Sigmoid colon (tissue), 7 donors: Measurements from ENCODE around the gene TM9SF2. TPM values are rescaled to one million over a fixed set of nuclear protein-coding genes. Genes with fewer than 3 reads are reported as not detected.

ENCODE experiments used
- DNase-seq: peaks from one replicate; pipeline ENCODE4 v3.0.0-alpha.2; 2019
- H3K27ac ChIP-seq, 4 donors: fragments of 200-600 bp; sonication (generic); one replicate each; pipeline ENCODE4 v1.5.1; 2016 to 2019; ENCODE audit warnings: mild to moderate bottlenecking in 1 of 4
- H3K27me3 ChIP-seq, 3 donors: fragments of 200-600 bp; sonication (generic); one replicate each; pipeline ENCODE4 v1.5.1; 2019; ENCODE audit warnings: mild to moderate bottlenecking in 1 of 3
- H3K36me3 ChIP-seq, 4 donors: fragments of 200-600 bp; sonication (generic); one replicate each; pipeline ENCODE4 v1.5.1; 2016 to 2019
- H3K4me1 ChIP-seq, 4 donors: fragments of 200-600 bp; sonication (generic); one replicate each; pipeline ENCODE4 v1.5.1; 2017 to 2019
- H3K4me3 ChIP-seq, 4 donors: fragments of 200-600 bp; sonication (generic); one replicate each; pipeline ENCODE4 v1.5.1; 2017 to 2019; ENCODE audit warnings: mild to moderate bottlenecking in 2 of 4, moderate library complexity in 1 of 4
- H3K9me3 ChIP-seq, 4 donors: fragments of 200-600 bp in 3 of 4; sonication (generic) in 3 of 4; one replicate each; pipeline versions ENCODE4 v1.5.1 to v1.6.1; 2013 to 2019
- EP300 ChIP-seq, 4 donors: sonication (generic); formaldehyde crosslinking; IDR thresholded peaks; one replicate each; pipeline ENCODE4 v1.6.1; 2017; ENCODE audit warnings: antibody characterized with exemption in 4 of 4
- POLR2A ChIP-seq, 2 donors: fragments of 450-650 bp; IDR thresholded peaks; one replicate each; pipeline ENCODE4 v1.6.1; 2016; ENCODE audit warnings: antibody characterized with exemption in 2 of 2, mild to moderate bottlenecking in 2 of 2, moderate library complexity in 2 of 2
- POLR2AphosphoS5 ChIP-seq, 4 donors: sonication (generic); formaldehyde crosslinking; IDR thresholded peaks; one replicate each; pipeline ENCODE4 v1.6.1; 2017; ENCODE audit warnings: antibody characterized with exemption in 4 of 4
- WGBS, 2 donors: extraction: QIAGEN DNeasy Blood & Tissue Kit; methylation state at CpG; one replicate each; pipeline ENCODE4 v1.1.7; 2013; 5-methylcytosine and 5-hydroxymethylcytosine counted together
- intact Hi-C: fragments of 100-400 bp; cut with DNase I; formaldehyde crosslinking; loops from one replicate; pipeline ENCODE4 v1.15.1; 2023
- polyA plus RNA-seq, 3 donors: library from polyadenylated mRNA; stranded (reverse); fragments of 200-250 nt; gene quantifications; one replicate each; pipeline ENCODE4 v1.2.3, GENCODE V29; 2013
- small RNA-seq, 3 donors: library from RNA; depleted of rRNA; stranded (forward); fragments of <200 nt; gene quantifications; one replicate each; pipeline ENCODE3, GENCODE V24; 2016
- total RNA-seq, 4 donors: library from RNA; depleted of rRNA; stranded (reverse); fragments of >200 nt; gene quantifications; one replicate each; pipeline ENCODE4 v1.1.0, GENCODE V29; 2016
- TF ChIP-seq, protein P1 (sequence below), 4 experiments: fragments of 450-650 bp in 3 of 4; fragments of 200-600 bp in 1 of 4; IDR thresholded peaks; one replicate each; pipeline ENCODE4 v1.5.1; 2016 to 2019; ENCODE audit warnings: antibody characterized with exemption in 4 of 4, mild to moderate bottlenecking in 3 of 4, moderate library complexity in 2 of 4
- donor health status: healthy with polysubstance abuse.
- donor health status: Bipolar disorder and iron deficiency.
- donor health status: healthy.

The TM9SF2 gene
- total and polyA plus RNA-seq, 7 donors, result 21.6 to 110 (median 61.6) TPM

DNA sequence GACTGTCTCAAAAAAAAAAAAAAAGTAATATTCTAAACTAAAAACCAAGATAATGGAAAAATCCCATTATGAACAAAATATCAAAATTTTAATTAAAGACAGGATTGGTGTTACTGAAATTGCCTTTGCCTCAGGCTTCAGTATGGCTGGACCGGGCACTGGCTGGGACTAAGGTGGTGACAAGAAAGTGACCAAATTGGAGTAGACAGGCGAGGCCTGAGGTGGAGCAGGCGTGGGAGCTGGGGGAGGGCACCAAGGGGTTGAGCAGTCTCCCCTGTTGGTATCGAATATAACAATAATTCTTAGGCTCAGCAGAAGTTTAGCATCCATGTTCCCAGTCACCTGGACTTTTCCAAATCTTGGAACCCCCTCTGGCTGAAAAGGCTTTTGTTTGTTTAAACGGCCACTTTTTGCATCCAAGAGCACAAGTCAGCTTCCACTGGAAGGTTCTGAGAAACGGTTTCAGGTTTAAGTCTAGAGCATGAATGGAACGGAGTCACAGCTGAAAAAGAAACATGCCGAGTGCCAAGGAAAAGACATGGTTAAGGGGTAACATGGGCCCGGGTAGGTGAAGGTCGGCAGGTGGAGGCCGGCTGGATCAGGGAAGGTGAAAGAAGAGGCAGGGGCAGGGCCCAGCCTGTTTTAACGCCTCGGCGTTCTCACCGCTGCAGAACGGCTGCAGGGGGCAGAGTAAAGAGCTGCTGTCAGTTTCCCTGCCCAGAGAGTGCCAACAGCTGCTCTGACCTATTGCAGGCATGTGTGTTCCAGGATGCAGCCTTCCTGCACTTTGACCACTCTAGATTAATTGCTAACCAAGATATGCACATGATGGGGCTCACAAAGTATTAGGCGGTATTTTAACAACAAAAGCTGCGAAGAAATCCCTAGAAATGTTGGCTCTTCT is 104.4 kb downstream of the TM9SF2 start:
- 13 to 27% methylated on average over 18 of the region's 18 CpGs for WGBS, 2 donors
- DNase-seq, result no peak
- no peaks in the 10 kb centered on the region for H3K36me3 ChIP-seq
- peak overlapping the region; percentile 82 to 85 (median 83) for H3K27ac ChIP-seq
- H3K4me1 ChIP-seq, result peaks cover 0 to 14% (median 4%) of the 10 kb centered on the region in 4 donors
- TF ChIP-seq, protein P1, sequence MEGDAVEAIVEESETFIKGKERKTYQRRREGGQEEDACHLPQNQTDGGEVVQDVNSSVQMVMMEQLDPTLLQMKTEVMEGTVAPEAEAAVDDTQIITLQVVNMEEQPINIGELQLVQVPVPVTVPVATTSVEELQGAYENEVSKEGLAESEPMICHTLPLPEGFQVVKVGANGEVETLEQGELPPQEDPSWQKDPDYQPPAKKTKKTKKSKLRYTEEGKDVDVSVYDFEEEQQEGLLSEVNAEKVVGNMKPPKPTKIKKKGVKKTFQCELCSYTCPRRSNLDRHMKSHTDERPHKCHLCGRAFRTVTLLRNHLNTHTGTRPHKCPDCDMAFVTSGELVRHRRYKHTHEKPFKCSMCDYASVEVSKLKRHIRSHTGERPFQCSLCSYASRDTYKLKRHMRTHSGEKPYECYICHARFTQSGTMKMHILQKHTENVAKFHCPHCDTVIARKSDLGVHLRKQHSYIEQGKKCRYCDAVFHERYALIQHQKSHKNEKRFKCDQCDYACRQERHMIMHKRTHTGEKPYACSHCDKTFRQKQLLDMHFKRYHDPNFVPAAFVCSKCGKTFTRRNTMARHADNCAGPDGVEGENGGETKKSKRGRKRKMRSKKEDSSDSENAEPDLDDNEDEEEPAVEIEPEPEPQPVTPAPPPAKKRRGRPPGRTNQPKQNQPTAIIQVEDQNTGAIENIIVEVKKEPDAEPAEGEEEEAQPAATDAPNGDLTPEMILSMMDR (IDR thresholded peaks at IDR 0.05), result no peak
- TF ChIP-seq POLR2AphosphoS5 (IDR thresholded peaks at IDR 0.05), result no peak
- no peaks in the 10 kb centered on the region for H3K27me3 ChIP-seq
- intact Hi-C loops, result loop anchor here (5.0 to 10.0 kb wide), 4 partner anchors 103 to 482 kb away; partner anchors contain the start of genes PCCA and TM9SF2
- H3K9me3 ChIP-seq, result no peaks in the 10 kb centered on the region
- peak overlapping the region; percentile 71 to 87 (median 86) for H3K4me3 ChIP-seq

- Histone ChIP-seq H3K27ac (peak within 1 kb of the TSS; percentile 82 to 85 (median 83)), H3K4me1 (peaks cover 0 to 14% (median 4%) of the 10 kb centered on the region in 4 donors), H3K4me3 (peak within 1 kb of the TSS; percentile 71 to 87 (median 86)), H3K36me3 (no peaks in the 10 kb centered on the region), H3K9me3 (no peaks in the 10 kb centered on the region), H3K27me3 (no peaks in the 10 kb centered on the region)
- TF ChIP-seq POLR2AphosphoS5 (IDR thresholded peaks at IDR 0.05), result peak; percentile 22 to 75 (median 70)
- TF ChIP-seq, protein P1 (IDR thresholded peaks at IDR 0.05), result no peak
- intact Hi-C loops, result loop anchor here (5.0 to 10.0 kb wide), 4 partner anchors 104 to 481 kb away; partner anchors contain the start of genes PCCA and TM9SF2
- WGBS, 2 donors, result 1% methylated on average over 73 of the region's 73 CpGs
- DNase-seq, result peak; percentile 94
These were observed 105.2 kb downstream of the TM9SF2 start, which contains the start of gene CLYBL for GRCh38 chr13:99606324-99607066. Gene CLYBL, plus strand, starts transcription at chr13:99606690.

DNA sequence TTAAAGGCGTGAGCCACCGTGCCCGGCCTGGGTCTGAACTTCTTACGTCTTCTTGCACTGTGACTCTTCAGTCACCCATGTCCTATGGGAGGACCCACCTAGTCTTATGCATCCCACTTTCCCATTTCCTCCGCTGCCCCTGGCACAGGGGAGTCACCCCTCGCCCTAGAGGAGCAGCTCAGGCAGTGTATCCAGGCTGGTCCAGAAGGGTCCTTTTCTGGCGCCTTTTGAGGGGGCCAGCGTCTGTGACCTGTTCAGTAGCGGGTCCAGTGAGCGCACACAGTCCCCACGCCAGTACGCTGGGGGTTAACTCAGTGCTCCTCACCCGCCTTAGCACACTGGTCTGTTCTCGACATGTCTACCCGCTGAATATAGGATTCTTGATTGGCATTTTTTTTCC is 107.1 kb downstream of the TM9SF2 start:
- Histone ChIP-seq H3K27me3 (no peaks in the 10 kb centered on the region), H3K4me3 (no peak overlapping the region), H3K4me1 (peaks cover 0 to 14% (median 4%) of the 10 kb centered on the region in 4 donors), H3K36me3 (no peaks in the 10 kb centered on the region), H3K9me3 (no peaks in the 10 kb centered on the region), H3K27ac (no peak overlapping the region)
- no peak for DNase-seq
- intact Hi-C loops, result loop anchor here (5.0 to 10.0 kb wide), 4 partner anchors 106 to 479 kb away; partner anchors contain the start of genes PCCA and TM9SF2
- WGBS, 2 donors, result 97% methylated on average over 15 of the region's 15 CpGs
- TF ChIP-seq EP300 (IDR thresholded peaks at IDR 0.05) (no peak), POLR2AphosphoS5 (IDR thresholded peaks at IDR 0.05) (no peak), POLR2A (IDR thresholded peaks at IDR 0.05) (no peak)
- TF ChIP-seq, protein P1 (IDR thresholded peaks at IDR 0.05), result no peak

DNA sequence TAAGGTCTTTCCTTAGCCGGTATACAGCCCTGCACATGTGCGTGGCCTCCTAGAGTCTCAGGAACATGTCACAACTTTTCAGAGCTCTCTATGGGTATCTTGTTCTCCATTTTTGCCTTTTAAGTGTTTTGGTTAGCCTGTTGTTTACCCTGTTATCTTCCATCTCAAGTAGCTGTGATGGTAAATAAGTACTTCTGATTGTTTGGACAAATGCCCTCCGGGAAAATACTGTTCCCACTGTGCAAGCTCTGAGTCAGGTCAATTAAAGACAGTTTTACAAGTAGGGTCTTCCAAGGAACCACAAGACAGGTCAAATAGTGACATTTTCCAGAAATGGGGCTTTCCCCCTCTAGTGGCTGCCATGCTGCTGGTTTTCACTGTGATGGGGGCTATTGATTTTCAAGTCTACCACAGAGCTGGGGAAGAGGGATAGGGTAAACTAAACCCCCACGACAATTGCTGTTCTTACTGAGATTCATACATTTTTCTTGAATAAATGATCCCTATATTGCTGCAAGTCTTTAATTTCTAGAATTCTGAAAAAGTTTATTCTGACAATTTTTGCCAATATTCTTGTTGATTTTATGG is 109.5 kb downstream of the TM9SF2 start:
- DNase-seq, result no peak
- no peak overlapping the region for H3K27ac ChIP-seq
- no peaks in the 10 kb centered on the region for H3K27me3 ChIP-seq
- H3K4me3 ChIP-seq, result no peak overlapping the region
- H3K36me3 ChIP-seq, result no peaks in the 10 kb centered on the region
- WGBS, 2 donors, result 83% methylated on average over 4 of the region's 4 CpGs
- TF ChIP-seq POLR2A (IDR thresholded peaks at IDR 0.05) (no peak), EP300 (IDR thresholded peaks at IDR 0.05) (no peak), POLR2AphosphoS5 (IDR thresholded peaks at IDR 0.05) (no peak)
- TF ChIP-seq, protein P1 (IDR thresholded peaks at IDR 0.05), result no peak
- intact Hi-C loops, result no loop called here
- no peaks in the 10 kb centered on the region for H3K9me3 ChIP-seq
- H3K4me1 ChIP-seq, result peaks cover 0 to 11% (median 2%) of the 10 kb centered on the region in 4 donors

Small RNA genes lying within 50 kb of the gene (small RNA-seq; reads per million reads assigned to genes)
- 0.65 to 1.4 (median 1.0) reads per million in 3 donors for gene AL139035.1

Other genes with a start within 250 kb of the TM9SF2 start
- gene GPR18, start 243.1 kb upstream of the TM9SF2 start, total RNA-seq, result under 1 TPM in 1 of 4 donors, not detected in 3; 0.83 TPM
- gene GPR18, start 243.1 kb upstream of the TM9SF2 start, polyA plus RNA-seq, result 1 to 10 TPM in 1 of 3 donors, not detected in 2; 7.5 TPM
- gene GPR183, start 194.1 kb upstream of the TM9SF2 start, total RNA-seq, result 10 to 100 TPM; 30.9 to 36.4 (median 33.2) TPM
- gene GPR183, start 194.1 kb upstream of the TM9SF2 start, polyA plus RNA-seq, result 10 to 100 TPM in 2 of 3 donors, 1 to 10 TPM in 1; 4.8 to 20.2 (median 10.4) TPM
- 1 to 10 TPM; 3.6 to 9.7 (median 4.2) TPM for gene CLYBL, start 105.2 kb downstream of the TM9SF2 start, total RNA-seq
- 10 to 100 TPM in 2 of 3 donors, 1 to 10 TPM in 1; 9.9 to 31.2 (median 10.2) TPM for gene CLYBL, start 105.2 kb downstream of the TM9SF2 start, polyA plus RNA-seq